RWPE2 (cell line): ENCODE results near the gene EPN1.
"Not testable (repeated sequence)": the region's sequence is repeated elsewhere in the genome, so short reads cannot be mapped to it uniquely, and the experiment has no call there.

Experiments
- ATAC-seq: fragments of 200-7000 bp; cut with Tn5 transposase; 3 replicates; pipeline ENCODE4 v1.9.1; 2021; ENCODE audit warnings: low read depth
- DNase-seq: peaks from one replicate; pipeline ENCODE4 v3.0.0-alpha.2; 2020; ENCODE audit warnings: low spot score
- H3K27ac ChIP-seq: fragments of 450-650 bp; 2 replicates; pipeline ENCODE4 v1.5.1; 2017; ENCODE audit warnings: mild to moderate bottlenecking; ENCODE audit not compliant: poor library complexity, severe bottlenecking
- H3K27me3 ChIP-seq: fragments of 250-450 bp; sonication (Bioruptor Pico); 2 replicates; pipeline ENCODE4 v1.5.1; 2021; ENCODE audit warnings: mild to moderate bottlenecking, moderate library complexity; ENCODE audit not compliant: insufficient read depth, poor library complexity, severe bottlenecking
- H3K36me3 ChIP-seq: fragments of 250-450 bp; sonication (Bioruptor Pico); 2 replicates; pipeline ENCODE4 v1.5.1; 2020; ENCODE audit warnings: low read depth, mild to moderate bottlenecking, moderate library complexity
- H3K4me1 ChIP-seq: fragments of 250-450 bp; sonication (Bioruptor Pico); 2 replicates; pipeline ENCODE4 v1.5.1; 2021; ENCODE audit warnings: mild to moderate bottlenecking, moderate library complexity; ENCODE audit not compliant: insufficient read depth, poor library complexity, severe bottlenecking
- H3K4me3 ChIP-seq: fragments of 250-450 bp; sonication (Bioruptor Pico); 2 replicates; pipeline ENCODE4 v1.5.1; 2021; ENCODE audit warnings: mild to moderate bottlenecking, moderate library complexity; ENCODE audit not compliant: severe bottlenecking
- H3K9me3 ChIP-seq: fragments of 250-450 bp; sonication (Bioruptor Pico); 2 replicates; pipeline ENCODE4 v1.5.1; 2021; ENCODE audit warnings: mild to moderate bottlenecking, moderate library complexity; ENCODE audit not compliant: severe bottlenecking
- CTCF ChIP-seq: fragments of 450-650 bp; IDR thresholded peaks from one replicate; pipeline ENCODE4 v1.5.1; 2017; ENCODE audit warnings: mild to moderate bottlenecking, moderate library complexity; ENCODE audit not compliant: poor library complexity, severe bottlenecking

EPN1 gene

GRCh38 chr19:55720801-55721200, 45.8 kb downstream of the EPN1 start:
- Histone ChIP-seq H3K27me3 (no peaks in the 10 kb centered on the region), H3K4me1 (no peaks in the 10 kb centered on the region), H3K27ac (no peak overlapping the region), H3K36me3 (no peaks in the 10 kb centered on the region), H3K9me3 (no peaks in the 10 kb centered on the region), H3K4me3 (no peak overlapping the region)
- ATAC-seq: no peak
- no peak for DNase-seq
- no peak for TF ChIP-seq CTCF

GRCh38 chr19:55723491-55723890, 48.5 kb downstream of the EPN1 start:
- Histone ChIP-seq H3K9me3 (no peaks in the 10 kb centered on the region), H3K4me3 (no peak overlapping the region), H3K36me3 (no peaks in the 10 kb centered on the region), H3K27ac (no peak overlapping the region), H3K4me1 (no peaks in the 10 kb centered on the region), H3K27me3 (no peaks in the 10 kb centered on the region)
- ATAC-seq: no peak
- no peak for TF ChIP-seq CTCF
- DNase-seq: no peak

- H3K9me3 ChIP-seq, H3K4me1 ChIP-seq: not testable (repeated sequence)
Observed at GRCh38 chr19:55730378-55730777, 55.4 kb downstream of the EPN1 start.

GRCh38 chr19:55738302-55738701, 63.3 kb downstream of the EPN1 start, which contains the start of gene NLRP9:
Gene NLRP9, minus strand, starts transcription at chr19:55738402. Its CDS starts 28 bp downstream, at chr19:55738374.
- Histone ChIP-seq H3K4me3 (no peak within 1 kb of the TSS), H3K4me1 (no peaks in the 10 kb centered on the region), H3K36me3 (no peaks in the 10 kb centered on the region), H3K27ac (no peak within 1 kb of the TSS), H3K27me3 (no peaks in the 10 kb centered on the region), H3K9me3 (no peaks in the 10 kb centered on the region)
- ATAC-seq (no peak), DNase-seq (no peak)
- no peak for TF ChIP-seq CTCF

More at GRCh38 chr19:55730378-55730777, 55.4 kb downstream of the EPN1 start:
- not testable (repeated sequence) for H3K4me3 ChIP-seq, H3K27me3 ChIP-seq, H3K27ac ChIP-seq, ATAC-seq, H3K36me3 ChIP-seq, DNase-seq

GRCh38 chr19:55750715-55751114, 75.7 kb downstream of the EPN1 start:
- Histone ChIP-seq H3K9me3 (no peaks in the 10 kb centered on the region), H3K36me3 (no peaks in the 10 kb centered on the region), H3K4me3 (no peak overlapping the region), H3K27ac (no peak overlapping the region), H3K4me1 (no peaks in the 10 kb centered on the region), H3K27me3 (peaks cover 5% of the 10 kb centered on the region)
- TF ChIP-seq CTCF: no peak
- no peak for DNase-seq
- no peak for ATAC-seq
